Mesothelial cell of epicardium (in vitro differentiated cells): ENCODE measurements around the gene CHRDL2. TPM values are rescaled to one million over a fixed set of nuclear protein-coding genes. Genes with fewer than 3 reads are reported as not detected.
A peak's percentile ranks its signal among the peaks of the same experiment; 100 is the strongest.

ENCODE experiments used
- DNase-seq, 2 experiments: peaks; one replicate each; pipeline ENCODE4 v3.0.0; 2021; ENCODE audit warnings: low spot score in 2 of 2; ENCODE audit not compliant: unreplicated experiment in 2 of 2
- H3K27ac Mint-ChIP-seq: 2 replicates; pipeline ENCODE4 v1.8.0; 2021; ENCODE audit warnings: mixed read lengths
- H3K27me3 Mint-ChIP-seq: 2 replicates; pipeline ENCODE4 v1.8.0; 2021; ENCODE audit warnings: low read depth, mixed read lengths
- H3K36me3 Mint-ChIP-seq: 2 replicates; pipeline ENCODE4 v1.8.0; 2021; ENCODE audit warnings: mixed read lengths
- H3K4me1 Mint-ChIP-seq: 2 replicates; pipeline ENCODE4 v1.8.0; 2021; ENCODE audit warnings: mixed read lengths
- H3K4me3 Mint-ChIP-seq: 2 replicates; pipeline ENCODE4 v1.8.0; 2021; ENCODE audit warnings: mild to moderate bottlenecking, moderate library complexity, mixed read lengths
- H3K9me3 Mint-ChIP-seq: 2 replicates; pipeline ENCODE4 v1.8.0; 2021; ENCODE audit warnings: mixed read lengths
- CTCF ChIP-seq: fragments of 200-600 bp; sonication (generic); IDR thresholded peaks from one replicate; pipeline ENCODE4 v1.5.0; 2021; ENCODE audit warnings: antibody characterized with exemption; ENCODE audit not compliant: unreplicated experiment
- total RNA-seq: library from RNA; stranded (reverse); gene quantifications from 3 replicates; pipeline ENCODE4 v1.2.1, GENCODE V29; 2021

Gene CHRDL2
- total RNA-seq, 1 donor from 2014 or later, result 0.65 TPM

- Mint-ChIP-seq H3K9me3 (peaks cover 3% of the 10 kb centered on the region), H3K4me3 (no peak overlapping the region), H3K4me1 (peaks cover 9% of the 10 kb centered on the region), H3K27me3 (no peaks in the 10 kb centered on the region), H3K27ac (peak overlapping the region; percentile 36), H3K36me3 (no peaks in the 10 kb centered on the region)
- DNase-seq, result no peak
- no peak for TF ChIP-seq CTCF
Measured at GRCh38 chr11:74673693-74674360, 57.4 kb downstream of the CHRDL2 start.

DNA sequence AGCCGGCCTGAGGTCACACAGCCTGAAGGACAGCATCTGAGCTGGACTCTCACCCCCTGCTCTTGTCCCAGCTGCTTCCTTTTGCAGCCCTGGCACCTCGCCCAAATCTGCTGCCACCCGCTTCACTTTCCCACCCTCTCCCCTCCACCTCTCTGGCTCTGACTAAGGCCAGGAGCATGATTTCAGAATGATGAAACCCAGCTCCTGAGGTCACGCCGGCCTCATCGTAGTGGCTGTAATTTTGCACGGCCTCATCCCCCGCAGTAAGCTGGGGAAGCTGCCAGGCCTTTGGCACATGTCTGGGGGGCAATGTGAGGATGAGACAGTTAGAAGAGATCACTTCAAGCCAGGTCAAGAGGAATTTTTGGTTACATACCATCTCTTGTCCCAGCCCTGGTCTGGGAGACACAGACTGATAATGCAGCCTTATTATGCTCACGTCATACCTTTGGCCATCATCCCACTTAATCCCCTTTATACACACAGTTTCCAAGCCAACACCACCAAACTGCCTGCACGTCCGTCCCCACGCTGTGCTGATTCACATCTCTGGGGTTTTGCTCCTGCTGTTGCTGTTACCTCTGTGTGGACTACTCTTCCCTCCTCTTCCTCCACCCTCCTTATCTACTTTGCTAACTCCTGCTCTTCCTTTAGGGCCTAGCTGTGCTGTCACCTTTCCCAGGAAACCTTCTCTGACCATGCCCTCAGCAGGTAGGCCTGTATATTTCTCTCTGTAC lies 58.1 kb downstream of the CHRDL2 start:
- no peak for DNase-seq
- Mint-ChIP-seq H3K4me1 (peaks cover 9% of the 10 kb centered on the region), H3K9me3 (peaks cover 3% of the 10 kb centered on the region), H3K36me3 (no peaks in the 10 kb centered on the region), H3K27me3 (no peaks in the 10 kb centered on the region), H3K4me3 (no peak overlapping the region), H3K27ac (peak overlapping the region; percentile 36)
- TF ChIP-seq CTCF, result no peak

GRCh38 chr11:74672332-74672955 lies 58.8 kb downstream of the CHRDL2 start:
- Mint-ChIP-seq H3K4me3 (no peak overlapping the region), H3K9me3 (peaks cover 3% of the 10 kb centered on the region), H3K27ac (peak overlapping the region; percentile 10), H3K4me1 (peaks cover 9% of the 10 kb centered on the region), H3K36me3 (no peaks in the 10 kb centered on the region), H3K27me3 (no peaks in the 10 kb centered on the region)
- TF ChIP-seq CTCF, result no peak
- no peak for DNase-seq

GRCh38 chr11:74671520-74672196 lies 59.6 kb downstream of the CHRDL2 start:
- H3K9me3 Mint-ChIP-seq, result peaks cover 3% of the 10 kb centered on the region
- no peak for TF ChIP-seq CTCF
- H3K4me1 Mint-ChIP-seq, result peaks cover 9% of the 10 kb centered on the region
- no peak overlapping the region for H3K4me3 Mint-ChIP-seq
- DNase-seq, result no peak
- H3K36me3 Mint-ChIP-seq, result no peaks in the 10 kb centered on the region
- no peaks in the 10 kb centered on the region for H3K27me3 Mint-ChIP-seq
- H3K27ac Mint-ChIP-seq, result no peak overlapping the region

DNA sequence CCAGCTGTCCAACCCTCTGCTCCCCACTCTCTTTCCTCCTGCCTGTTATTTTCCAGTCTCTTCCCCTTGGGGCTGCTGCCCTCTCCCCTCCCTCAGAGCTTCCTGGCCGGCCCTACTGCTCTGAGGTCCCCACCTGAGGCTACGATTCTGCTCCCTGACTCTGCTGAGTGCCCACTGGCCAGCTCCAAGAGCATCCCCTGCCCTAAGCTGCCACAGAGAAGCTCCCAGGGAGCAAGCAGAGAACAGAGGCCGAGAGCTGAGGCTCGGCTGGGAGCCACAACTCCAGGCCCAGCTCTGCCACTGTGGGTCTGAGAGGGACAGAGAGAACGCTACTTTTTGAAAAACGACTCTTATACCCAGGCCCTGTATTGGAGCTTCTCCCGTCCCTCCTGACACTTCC lies 61.1 kb downstream of the CHRDL2 start:
- Mint-ChIP-seq H3K27ac (no peak overlapping the region), H3K27me3 (no peaks in the 10 kb centered on the region), H3K4me3 (no peak overlapping the region), H3K4me1 (peaks cover 9% of the 10 kb centered on the region), H3K36me3 (no peaks in the 10 kb centered on the region), H3K9me3 (peaks cover 3% of the 10 kb centered on the region)
- no peak for TF ChIP-seq CTCF
- no peak for DNase-seq
